ENCODE results near the gene TBC1D30. TPM values are rescaled to one million over a fixed set of nuclear protein-coding genes. Genes with fewer than 3 reads are reported as not detected.

The TBC1D30 gene
- total RNA-seq, 1 donor from 2014 or later, result 0.72 TPM

GRCh38 chr12:64864319-64864718 lies 39.9 kb downstream of the TBC1D30 start:
- no peak for ATAC-seq

GRCh38 chr12:64875186-64875585 lies 50.7 kb downstream of the TBC1D30 start:
- ATAC-seq, result no peak

GRCh38 chr12:64876388-64877071 lies 52.1 kb downstream of the TBC1D30 start:
- ATAC-seq, result no peak

GRCh38 chr12:64877363-64878004 lies 53.0 kb downstream of the TBC1D30 start:
- ATAC-seq, result no peak

- no peak for ATAC-seq
Observed at GRCh38 chr12:64882687-64883086, 58.2 kb downstream of the TBC1D30 start.

- no peak for ATAC-seq
Observed at GRCh38 chr12:64883264-64884163, 59.1 kb downstream of the TBC1D30 start.

GRCh38 chr12:64884164-64884542 lies 59.7 kb downstream of the TBC1D30 start:
- no peak for ATAC-seq

- no peak for ATAC-seq
Observed at GRCh38 chr12:64884728-64885127, 60.3 kb downstream of the TBC1D30 start.

- ATAC-seq, result no peak
Observed at GRCh38 chr12:64889434-64890216, 65.2 kb downstream of the TBC1D30 start.

- ATAC-seq, result peak; percentile 49
Observed at GRCh38 chr12:64890873-64891468, 66.5 kb downstream of the TBC1D30 start.

- no peak for ATAC-seq
Observed at GRCh38 chr12:64891629-64892028, 67.2 kb downstream of the TBC1D30 start.

- no peak for ATAC-seq
Observed at GRCh38 chr12:64892561-64892960, 68.1 kb downstream of the TBC1D30 start.

GRCh38 chr12:64893961-64894360 lies 69.5 kb downstream of the TBC1D30 start:
- ATAC-seq, result no peak

GRCh38 chr12:64894827-64895475 lies 70.5 kb downstream of the TBC1D30 start:
- ATAC-seq, result no peak

GRCh38 chr12:64895526-64895925 lies 71.1 kb downstream of the TBC1D30 start:
- no peak for ATAC-seq

- no peak for ATAC-seq
Observed at GRCh38 chr12:64900540-64900939, 76.1 kb downstream of the TBC1D30 start.

GRCh38 chr12:64903479-64904152 lies 79.2 kb downstream of the TBC1D30 start:
- no peak for ATAC-seq

GRCh38 chr12:64907097-64907496 lies 82.7 kb downstream of the TBC1D30 start:
- no peak for ATAC-seq

GRCh38 chr12:64909124-64909523 lies 84.7 kb downstream of the TBC1D30 start:
- no peak for ATAC-seq

- ATAC-seq, result no peak
Observed at GRCh38 chr12:64911081-64911480, 86.6 kb downstream of the TBC1D30 start.

- ATAC-seq, result no peak
Observed at GRCh38 chr12:64911912-64912311, 87.5 kb downstream of the TBC1D30 start.
